ENCODE measurements around the gene KLHL29.

DNA sequence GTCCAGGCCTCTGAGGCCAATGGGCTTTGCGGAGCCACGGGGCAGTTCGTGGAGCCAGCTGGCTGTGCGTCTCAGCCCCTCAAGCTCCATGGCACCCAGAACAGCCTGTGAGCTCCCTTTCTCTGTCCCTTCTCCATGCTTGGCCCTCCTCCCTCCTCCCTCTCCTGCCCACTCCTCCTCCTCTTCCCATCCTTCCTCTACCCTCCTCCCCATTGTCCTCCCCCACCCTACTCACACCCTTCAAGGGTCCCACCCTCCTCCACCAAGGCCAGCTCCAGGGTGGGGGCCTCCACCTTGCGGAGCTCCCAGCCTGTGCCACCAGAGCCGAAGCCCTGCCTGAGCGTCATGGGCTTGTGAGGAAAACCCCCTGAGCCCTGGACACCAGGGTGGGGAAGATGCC is 273.0 kb downstream of the KLHL29 start:
- TF ChIP-seq CTCF (IDR thresholded peaks at IDR 0.05 in 2 of 3, conservative IDR thresholded peaks at IDR 0.05 in 1 of 3; ENCODE audit: borderline replicate concordance in 1 of 3, insufficient read depth in 1 of 3, low read depth in 2 of 3, low read length in 2 of 3) (no peak), ELF1 (IDR thresholded peaks at IDR 0.05; ENCODE audit: borderline replicate concordance, low read depth) (no peak), FOSL1 (IDR thresholded peaks at IDR 0.05; ENCODE audit: low read depth) (no peak), MAX (IDR thresholded peaks at IDR 0.05) (no peak), EZH2phosphoT487 (IDR thresholded peaks at IDR 0.05; ENCODE audit: borderline replicate concordance) (no peak)
- TF ChIP-seq, protein P1, sequence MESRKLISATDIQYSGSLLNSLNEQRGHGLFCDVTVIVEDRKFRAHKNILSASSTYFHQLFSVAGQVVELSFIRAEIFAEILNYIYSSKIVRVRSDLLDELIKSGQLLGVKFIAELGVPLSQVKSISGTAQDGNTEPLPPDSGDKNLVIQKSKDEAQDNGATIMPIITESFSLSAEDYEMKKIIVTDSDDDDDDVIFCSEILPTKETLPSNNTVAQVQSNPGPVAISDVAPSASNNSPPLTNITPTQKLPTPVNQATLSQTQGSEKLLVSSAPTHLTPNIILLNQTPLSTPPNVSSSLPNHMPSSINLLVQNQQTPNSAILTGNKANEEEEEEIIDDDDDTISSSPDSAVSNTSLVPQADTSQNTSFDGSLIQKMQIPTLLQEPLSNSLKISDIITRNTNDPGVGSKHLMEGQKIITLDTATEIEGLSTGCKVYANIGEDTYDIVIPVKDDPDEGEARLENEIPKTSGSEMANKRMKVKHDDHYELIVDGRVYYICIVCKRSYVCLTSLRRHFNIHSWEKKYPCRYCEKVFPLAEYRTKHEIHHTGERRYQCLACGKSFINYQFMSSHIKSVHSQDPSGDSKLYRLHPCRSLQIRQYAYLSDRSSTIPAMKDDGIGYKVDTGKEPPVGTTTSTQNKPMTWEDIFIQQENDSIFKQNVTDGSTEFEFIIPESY (IDR thresholded peaks at IDR 0.05; ENCODE audit: extremely low read depth, insufficient replicate concordance, low read length): no peak
